GM21390 (cell line): Measurements from ENCODE around the gene PRSS56.
"Not testable (repeated sequence)": the region's sequence is repeated elsewhere in the genome, so short reads cannot be mapped to it uniquely, and the experiment has no call there.

Experiments used
- ATAC-seq: cut with Tn5 transposase; IDR thresholded peaks from one replicate; pipeline ENCODE4 v1.9.1; 2021; ENCODE audit not compliant: unreplicated experiment

Gene PRSS56

DNA sequence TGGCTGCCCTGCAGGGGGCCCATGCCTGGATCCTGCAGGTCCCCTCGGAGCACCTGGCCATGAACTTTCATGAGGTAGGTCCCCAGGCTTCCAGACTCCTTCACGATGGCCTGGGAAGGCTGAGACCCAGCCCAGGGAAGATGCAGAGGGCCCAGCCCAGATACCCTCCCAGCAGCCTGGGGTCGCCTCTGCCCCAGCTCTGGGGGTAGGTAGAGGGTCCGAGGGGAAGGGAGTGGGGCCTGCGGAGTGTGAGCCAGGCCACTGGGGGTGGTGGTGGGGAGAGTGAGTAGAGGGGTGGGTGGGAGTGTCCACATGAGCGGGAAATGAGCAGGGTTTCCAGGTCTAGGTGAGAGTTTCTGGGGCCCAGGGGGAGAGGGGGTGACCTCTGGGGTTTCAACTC, 4.6 kb downstream of the PRSS56 start:
- no peak for ATAC-seq

DNA sequence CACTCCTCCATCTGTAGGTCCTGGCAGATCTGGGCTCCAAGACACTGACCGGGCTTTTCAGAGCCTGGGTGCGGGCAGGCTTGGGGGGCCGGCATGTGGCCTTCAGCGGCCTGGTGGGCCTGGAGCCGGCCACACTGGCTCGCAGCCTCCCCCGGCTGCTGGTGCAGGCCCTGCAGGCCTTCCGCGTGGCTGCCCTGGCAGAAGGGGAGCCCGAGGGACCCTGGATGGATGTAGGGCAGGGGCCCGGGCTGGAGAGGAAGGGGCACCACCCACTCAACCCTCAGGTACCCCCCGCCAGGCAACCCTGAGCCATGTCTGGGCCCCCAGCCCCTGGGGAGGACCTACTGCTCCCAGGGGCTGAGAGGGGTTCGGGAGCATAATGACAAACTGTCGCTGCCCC, 5.0 kb downstream of the PRSS56 start:
- ATAC-seq = no peak

DNA sequence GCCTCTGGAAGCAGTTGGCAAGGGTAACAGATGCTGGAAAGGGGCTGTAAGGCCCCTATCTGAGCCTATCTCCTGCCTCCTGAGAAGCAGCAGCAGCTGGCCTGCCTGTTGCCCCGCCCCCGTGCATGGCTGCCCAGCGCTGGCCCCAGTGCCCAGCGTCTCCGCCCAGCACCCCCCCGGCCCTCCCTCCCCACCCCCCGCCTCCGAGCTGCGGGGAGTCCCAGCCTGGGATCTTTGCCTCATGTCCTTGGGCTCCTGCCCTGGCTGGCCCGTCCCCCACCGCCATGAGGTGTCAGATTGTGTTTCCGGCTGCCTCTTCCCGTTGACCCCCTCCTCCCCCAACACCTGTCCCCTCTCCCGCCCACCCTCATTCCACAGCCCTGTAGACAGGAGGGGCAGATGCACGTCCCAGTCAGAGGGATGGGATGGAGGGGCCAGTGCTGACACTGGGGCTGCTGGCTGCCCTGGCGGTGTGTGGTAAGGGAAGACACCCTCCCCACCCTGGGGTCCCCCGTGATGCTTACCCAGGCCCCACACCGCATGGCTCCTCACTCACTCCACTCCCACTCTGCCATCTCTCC, 5.7 kb downstream of the PRSS56 start, which contains the start of gene CHRND:
Gene CHRND (plus strand): TSS at position 370 of the 581 bp plus-strand sequence. CDS start 56 bp downstream, at position 426.
- ATAC-seq = no peak

DNA sequence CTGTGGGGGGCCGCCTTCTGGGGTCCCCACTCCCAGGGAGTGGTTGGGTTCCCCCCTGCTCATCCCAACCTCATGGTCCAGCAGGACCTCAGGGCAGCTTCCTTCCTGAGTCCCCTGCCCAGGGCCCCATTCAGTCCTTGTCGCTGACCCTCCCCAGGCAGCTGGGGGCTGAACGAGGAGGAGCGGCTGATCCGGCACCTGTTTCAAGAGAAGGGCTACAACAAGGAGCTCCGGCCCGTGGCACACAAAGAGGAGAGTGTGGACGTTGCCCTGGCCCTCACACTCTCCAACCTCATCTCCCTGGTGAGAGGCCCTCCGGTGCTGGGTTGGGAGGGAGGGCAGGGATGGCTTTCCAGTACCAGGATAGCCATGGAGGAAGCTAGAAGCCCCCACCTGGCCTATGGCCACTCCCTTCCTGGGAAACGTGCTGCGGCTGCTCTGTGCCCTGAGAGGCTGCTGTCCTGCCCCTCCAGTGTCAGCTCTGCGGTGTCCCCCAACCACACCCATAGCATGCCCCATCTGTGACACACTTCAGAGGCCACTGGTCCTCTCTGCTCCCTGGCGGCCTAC, 6.3 kb downstream of the PRSS56 start:
- no peak for ATAC-seq

DNA sequence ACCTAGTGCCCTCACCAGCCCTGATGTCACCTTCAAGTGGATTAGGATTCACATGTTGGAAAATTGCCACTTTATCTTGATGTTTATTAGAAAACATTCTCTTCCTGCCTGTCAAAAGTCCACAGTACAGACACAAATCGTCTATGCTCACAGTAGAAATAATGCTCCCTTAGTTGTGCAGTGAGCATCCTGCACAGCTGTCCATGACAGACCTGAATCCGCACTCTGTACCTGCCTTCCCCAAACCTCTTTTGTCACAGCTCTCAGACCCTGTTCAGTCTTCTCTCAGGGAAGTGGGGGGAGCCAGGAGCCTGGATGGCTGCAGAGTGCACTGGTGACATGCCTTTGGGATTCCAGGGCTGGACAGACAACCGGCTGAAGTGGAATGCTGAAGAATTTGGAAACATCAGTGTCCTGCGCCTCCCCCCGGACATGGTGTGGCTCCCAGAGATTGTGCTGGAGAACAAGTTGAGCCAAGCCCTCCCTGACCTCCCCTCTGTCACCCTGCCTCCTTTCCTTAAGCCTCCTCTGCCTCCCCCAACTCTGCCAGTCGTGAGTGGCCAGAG, 7.8 kb downstream of the PRSS56 start:
- ATAC-seq = no peak

DNA sequence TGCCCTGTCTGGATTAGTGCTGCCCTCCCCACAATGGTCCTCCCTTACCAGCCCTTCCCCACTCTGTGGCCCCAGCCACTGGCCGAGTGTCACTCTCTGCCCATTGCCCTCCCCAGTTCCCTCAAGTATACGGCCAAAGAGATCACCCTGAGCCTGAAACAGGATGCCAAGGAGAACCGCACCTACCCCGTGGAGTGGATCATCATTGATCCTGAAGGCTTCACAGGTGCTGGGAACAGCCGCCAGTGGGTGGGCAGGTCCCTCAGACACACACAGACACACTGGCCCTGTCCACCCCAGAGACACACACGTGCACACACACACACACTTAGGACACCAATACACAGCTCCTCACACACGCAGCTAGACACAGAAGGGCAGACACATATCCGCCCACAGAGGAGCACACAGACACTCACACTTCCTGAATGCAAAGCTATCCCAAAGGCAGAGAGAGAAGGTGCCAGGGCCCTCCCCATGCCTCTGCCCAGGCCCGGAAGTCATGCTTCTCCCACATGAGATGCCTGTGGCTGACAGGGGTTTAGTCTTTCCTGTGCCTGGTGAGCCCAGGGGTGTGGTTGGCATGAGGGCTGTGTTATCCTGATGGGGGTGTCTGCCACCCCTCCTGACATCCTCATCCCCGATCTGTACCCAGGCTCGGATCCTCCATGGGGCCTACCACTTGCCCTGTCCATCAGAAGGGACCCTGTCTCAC, 8.7 kb downstream of the PRSS56 start:
- no peak for ATAC-seq

DNA sequence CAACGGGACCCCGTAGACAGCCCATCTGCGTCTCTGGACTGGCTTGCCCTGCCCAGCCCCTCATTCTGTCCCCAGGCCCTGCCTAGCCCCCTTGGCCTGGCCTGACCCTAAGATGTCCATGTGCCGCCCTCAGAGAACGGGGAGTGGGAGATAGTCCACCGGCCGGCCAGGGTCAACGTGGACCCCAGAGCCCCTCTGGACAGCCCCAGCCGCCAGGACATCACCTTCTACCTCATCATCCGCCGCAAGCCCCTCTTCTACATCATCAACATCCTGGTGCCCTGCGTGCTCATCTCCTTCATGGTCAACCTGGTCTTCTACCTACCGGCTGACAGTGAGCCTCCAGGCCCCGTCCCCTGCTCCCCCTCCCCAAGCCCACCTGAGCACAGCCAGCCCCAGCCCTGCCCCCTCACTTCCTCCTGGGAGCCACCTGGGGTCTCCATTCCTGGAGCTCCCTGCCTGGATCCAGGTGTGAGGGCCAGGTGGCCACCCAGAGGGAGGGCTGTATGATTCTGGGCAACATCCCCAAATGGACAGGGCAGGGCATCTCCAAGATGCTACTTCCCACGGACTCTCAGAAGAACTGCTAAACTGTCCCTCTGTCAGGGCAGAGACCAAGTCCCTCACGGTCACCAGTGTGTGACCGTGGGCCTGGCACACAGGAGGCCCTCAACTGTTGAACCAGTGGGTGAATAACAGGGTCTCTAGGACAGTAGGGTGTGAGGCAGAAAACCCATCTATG, 9.8 kb downstream of the PRSS56 start:
- no peak for ATAC-seq

DNA sequence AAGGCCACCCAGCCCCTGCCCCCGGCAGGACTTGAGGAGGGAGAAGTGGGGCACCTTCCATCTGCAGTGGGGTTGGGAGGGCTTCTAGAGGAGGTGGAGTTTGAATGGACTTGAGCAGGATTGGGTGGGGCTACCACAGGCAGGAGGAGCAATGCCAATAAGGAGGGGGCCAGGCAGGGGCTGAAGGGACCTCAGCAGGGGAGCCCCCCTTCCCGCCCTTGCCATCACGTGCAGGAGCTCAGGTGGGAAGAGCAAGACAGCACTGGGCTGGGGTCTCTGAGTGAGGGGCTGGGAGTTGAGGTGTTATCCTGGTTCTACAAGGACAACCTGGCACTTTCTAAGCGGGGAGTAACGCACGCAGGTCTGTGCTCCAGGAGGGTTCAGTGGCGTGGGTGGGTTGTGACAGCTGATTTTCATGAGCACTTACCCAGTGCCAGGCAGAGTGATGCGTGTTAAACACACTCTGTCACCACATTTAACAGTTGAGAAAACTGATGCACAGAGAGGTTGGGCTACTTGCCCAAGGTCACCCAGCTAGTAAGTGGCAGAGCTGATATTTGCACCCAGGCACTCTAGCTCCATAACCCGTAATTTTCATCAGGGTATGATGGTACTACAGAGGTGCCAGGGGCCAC, 10.6 kb downstream of the PRSS56 start:
- ATAC-seq = no peak

DNA sequence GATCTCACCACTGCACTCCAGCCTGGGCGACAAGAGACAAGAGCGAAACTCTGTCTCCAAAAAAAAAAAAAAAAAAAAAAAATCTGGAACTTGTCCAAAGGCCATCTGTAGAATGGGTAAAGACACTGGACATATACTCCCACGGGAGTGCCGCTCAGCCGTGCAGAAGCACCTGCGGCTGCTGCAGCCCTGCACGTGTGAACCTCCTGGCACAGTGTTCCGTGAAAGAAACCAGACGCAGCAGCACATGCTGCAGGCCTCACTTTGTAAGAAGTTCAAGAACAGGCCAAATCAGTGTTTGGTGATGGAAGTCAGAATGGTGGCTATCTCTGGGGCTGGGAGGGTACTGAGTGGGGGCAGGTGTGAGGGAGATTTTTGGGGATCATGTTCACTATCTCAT, 12.2 kb downstream of the PRSS56 start:
- no peak for ATAC-seq

DNA sequence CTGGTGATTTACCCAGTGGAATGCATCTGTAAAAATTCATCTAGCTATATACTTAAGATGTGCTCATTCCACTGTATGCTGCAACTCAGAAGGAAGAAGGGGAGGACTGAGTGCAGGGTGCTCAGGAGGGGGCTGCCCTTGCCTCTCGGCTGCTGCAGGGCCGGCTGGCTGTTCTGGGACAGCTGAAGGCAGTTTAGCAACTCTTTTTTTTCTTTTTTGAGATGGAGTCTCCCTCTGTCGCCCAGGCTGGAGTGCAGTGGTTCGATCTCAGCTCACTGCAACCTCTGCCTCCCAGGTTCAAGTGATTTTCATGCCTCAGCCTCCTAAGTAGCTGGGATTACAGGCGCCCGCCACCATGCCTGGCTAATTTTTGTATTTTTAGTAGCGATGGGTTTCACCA, 12.6 kb downstream of the PRSS56 start:
- ATAC-seq = not testable (repeated sequence)

DNA sequence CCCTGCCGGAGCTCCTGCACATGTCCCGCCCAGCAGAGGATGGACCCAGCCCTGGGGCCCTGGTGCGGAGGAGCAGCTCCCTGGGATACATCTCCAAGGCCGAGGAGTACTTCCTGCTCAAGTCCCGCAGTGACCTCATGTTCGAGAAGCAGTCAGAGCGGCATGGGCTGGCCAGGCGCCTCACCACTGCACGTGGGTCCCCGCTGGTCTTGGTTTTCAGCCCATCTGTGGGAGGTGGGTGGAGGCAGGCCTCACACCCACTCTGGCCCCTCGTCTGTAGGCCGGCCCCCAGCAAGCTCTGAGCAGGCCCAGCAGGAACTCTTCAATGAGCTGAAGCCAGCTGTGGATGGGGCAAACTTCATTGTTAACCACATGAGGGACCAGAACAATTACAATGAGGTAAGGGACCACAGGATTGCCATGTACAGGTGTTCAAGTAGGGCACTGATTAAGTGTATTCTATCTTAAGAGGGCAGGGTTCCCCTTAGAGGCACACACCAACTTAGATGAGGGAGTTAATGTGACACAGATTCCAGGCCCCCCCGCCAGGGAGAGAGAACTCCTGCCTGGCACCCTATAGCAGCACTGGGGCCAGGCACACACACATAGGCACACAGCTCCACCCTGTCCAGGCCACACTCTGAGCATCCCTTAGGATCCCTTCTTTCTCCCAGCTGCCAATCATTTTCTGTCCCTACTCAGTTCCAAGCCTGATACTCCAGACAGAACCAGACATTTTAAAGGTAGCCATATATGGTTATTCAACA, 13.9 kb downstream of the PRSS56 start:
- no peak for ATAC-seq

DNA sequence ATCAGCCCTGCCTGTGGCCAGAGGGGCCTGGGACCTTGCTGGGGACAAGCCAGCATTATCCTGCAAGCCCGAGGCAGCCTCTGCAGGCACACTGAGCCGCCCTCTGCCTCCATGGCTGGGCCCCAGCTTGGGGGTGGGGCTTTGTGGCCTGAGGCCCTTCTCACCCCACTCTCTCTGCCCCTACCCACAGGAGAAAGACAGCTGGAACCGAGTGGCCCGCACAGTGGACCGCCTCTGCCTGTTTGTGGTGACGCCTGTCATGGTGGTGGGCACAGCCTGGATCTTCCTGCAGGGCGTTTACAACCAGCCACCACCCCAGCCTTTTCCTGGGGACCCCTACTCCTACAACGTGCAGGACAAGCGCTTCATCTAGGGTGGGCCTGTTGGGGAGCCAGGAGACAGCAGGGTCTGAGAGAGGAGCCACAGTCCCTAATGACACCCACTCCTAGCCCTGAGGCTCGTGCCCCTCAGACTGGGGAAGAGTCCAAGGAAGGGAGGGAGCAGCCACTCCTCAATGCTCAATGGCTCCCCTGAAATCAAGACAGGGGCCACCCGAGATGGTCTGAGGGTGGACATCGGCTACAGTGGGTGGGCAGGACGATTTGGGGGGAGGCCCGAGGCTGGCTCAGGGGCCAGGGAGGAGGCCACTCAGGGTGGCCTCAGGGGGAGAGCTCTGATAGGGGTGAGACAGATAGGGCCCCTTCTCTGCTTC, 14.9 kb downstream of the PRSS56 start:
- no peak for ATAC-seq

DNA sequence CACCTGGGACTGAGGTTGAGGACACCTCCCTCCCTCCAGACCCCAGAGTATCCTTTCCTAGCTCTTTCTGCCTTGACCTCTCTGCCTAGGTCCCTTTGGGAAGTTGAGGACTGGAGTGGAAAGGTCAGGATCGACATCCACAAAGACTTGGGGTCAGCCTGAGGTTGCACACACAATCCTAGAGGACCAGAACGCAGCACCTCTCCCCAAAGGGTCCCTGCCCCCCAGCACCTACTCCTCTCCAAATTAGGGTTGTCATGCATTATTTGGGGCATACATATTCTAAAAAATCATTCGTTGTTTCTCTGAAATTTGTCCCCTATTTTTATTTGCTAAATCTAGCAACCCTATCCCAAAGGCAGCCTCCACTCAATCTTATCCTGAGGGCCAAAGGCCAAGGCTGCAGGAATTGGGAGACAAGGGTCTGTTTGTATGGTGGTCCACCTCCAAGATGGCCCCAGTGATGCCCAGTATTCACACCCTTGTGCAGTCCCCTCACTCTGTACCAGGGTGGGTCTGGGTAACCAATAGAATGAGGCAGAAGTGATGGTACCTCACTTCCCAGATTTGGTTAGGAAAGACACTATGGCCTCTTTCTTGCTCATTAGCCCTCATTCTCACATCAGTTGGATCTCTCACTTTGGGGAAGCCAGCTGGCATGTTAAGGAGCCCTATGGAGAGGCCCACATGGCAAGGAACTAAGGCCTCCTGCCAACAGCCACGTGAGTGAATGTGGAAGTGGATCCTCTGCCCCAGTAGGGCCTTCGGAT, 15.8 kb downstream of the PRSS56 start:
- ATAC-seq = no peak

DNA sequence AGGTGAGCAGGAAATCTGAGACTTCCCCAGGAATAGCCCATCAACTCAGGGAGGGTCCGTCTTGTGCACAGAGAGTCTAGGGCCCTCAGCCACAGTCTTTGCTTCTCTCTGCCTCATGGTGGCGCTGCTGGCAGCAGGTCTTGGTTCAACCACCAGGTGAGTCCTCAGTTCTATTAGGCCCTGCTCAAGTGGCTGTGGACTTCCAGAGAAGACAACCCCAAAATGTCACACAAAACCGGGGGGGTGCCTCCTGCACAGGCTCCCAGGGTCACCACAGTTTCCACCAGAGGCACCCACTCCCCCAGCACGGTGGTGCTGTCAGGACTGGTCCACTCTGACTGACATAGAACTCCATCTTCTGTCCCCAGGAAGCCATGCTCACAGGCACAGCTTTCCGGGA, 16.9 kb downstream of the PRSS56 start:
- no peak for ATAC-seq

DNA sequence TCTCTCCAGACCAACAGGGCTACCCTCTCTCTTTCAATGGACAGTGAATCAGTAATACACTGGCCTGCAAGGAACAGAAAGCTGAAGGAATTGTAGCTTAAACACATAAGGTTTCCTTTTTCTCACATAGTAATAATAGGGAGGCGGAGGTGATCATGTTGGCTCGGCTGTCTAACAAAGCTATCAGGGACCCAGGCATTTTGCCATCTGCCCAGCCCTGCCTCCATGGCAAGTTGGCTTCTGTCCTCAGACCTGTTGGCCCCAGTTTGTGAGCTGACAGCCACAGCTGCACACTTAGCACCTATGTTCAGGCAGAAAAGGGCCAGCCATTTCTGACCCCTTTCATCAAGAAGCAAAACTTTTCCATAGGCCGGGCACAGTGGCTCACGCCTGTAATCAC, 17.3 kb downstream of the PRSS56 start:
- no peak for ATAC-seq

DNA sequence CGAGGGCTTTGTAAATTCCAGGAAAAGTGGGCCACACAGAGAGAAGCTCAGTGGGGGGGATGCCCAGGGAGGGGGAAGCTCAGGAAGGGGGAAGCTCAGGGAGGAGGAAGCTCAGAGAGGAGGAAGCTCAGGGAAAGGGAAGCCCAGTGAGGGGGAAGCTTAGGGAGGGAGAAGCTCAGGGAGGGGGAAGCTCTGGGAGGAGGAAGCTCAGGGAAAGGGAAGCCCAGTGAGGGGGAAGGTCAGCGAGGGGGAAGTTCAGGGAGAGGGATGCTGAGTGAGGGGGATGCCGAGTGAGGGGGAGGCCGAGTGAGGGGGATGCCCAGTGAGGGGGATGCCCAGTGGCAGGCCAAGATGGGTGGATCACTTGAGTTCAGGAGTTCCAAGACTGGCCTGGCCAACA, 18.5 kb downstream of the PRSS56 start:
- no peak for ATAC-seq

DNA sequence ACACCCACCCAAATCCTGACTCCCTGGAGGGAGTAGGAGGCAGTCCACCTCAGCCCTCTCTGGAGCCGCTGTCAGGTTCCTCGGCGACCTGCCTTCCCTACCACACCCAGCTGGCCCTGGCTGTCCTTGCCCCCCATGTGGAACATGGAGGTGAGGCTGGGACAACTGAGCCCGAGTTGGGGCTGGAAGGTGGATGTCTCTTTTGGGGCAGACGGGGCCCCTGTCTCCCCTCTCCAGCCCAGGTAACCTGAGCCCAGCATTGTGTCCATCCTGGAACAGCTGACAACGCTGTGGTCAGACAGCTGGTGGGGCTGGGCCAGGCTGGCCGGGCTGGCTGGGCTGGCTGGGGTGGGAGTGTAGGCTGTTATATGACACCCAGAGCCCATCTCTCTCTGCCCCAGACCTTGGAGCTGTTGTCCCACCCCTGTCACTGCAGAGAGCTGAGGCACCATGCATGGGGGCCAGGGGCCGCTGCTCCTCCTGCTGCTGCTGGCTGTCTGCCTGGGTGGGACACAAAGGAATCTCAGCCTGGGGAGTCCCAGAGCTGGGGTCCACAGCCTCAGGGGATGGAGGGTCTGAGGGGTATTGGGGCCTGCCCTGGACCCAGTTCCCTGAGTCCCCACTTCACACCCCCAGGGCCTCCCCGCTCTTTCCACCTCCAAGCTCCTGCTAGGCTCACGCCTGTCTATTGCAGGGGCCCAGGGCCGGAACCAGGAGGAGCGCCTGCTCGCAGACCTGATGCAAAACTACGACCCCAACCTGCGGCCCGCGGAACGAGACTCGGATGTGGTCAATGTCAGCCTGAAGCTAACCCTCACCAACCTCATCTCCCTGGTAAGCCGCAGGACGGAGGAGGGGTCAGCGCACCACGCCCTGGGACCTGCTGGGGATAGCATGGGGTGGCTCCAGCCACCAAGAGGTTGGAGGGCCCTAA, 19.4 kb downstream of the PRSS56 start, which contains the start of gene CHRNG:
Gene CHRNG (plus strand): TSS at position 395 of the 934 bp plus-strand sequence. CDS start 56 bp downstream, at position 451.
- no peak for ATAC-seq
